Measurements from ENCODE around the gene CACNG4. TPM values are rescaled to one million over a fixed set of nuclear protein-coding genes. Genes with fewer than 3 reads are reported as not detected.

Gene CACNG4
- total RNA-seq, 1 donor from 2014 or later = not detected

DNA sequence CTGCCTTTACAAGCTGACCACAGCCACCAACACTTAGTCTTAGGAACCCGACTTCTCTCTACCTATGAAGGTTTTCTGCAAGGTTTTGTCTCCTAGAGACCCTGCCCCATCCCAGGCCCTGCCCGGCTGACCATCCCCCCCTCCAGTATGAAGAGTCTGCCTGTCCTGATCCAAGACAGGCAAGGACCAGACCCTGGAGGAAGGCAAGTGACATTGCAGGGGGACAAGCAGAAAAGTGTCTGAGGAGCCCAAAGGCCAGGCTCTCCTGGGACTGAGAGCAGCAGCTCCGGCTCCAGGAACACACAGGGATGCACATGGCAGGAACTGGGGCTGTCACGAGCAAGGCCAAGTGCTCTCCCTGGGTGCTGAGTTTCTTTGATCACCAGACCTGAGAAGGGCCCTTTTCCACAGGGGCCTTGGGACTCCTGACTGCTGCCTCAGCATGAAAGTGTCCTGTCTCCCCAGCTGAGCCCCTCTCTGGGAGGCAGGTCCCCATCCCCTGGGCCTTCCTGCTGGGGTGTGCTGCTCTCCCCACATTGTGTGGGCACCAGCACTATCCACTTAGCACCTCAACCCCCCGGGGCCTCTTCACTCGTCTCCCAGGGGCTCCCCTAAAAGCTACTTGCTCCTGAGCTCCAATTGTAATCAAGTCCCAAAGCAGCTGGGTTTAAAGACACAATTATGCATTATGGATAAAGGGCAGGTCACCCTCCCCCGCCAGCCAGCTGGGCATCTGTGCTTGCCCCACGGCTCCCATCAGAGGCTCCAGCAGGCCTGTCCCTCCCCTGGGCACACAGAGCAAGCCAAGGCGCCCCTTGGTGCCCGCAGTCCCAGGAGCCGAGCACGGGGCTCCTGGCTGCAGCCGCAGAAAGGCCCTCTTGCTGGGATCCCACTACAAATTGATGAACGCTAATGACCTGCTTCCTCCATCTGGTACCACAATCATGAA, 11.6 kb upstream of the CACNG4 start:
- TF ChIP-seq, protein P1, sequence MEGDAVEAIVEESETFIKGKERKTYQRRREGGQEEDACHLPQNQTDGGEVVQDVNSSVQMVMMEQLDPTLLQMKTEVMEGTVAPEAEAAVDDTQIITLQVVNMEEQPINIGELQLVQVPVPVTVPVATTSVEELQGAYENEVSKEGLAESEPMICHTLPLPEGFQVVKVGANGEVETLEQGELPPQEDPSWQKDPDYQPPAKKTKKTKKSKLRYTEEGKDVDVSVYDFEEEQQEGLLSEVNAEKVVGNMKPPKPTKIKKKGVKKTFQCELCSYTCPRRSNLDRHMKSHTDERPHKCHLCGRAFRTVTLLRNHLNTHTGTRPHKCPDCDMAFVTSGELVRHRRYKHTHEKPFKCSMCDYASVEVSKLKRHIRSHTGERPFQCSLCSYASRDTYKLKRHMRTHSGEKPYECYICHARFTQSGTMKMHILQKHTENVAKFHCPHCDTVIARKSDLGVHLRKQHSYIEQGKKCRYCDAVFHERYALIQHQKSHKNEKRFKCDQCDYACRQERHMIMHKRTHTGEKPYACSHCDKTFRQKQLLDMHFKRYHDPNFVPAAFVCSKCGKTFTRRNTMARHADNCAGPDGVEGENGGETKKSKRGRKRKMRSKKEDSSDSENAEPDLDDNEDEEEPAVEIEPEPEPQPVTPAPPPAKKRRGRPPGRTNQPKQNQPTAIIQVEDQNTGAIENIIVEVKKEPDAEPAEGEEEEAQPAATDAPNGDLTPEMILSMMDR (IDR thresholded peaks at IDR 0.05; ENCODE audit: borderline replicate concordance) = no peak
- Histone ChIP-seq H3K27ac (replicated peaks) (no peak overlapping the region), H3K4me1 (no peaks in the 10 kb centered on the region), H3K4me3 (no peak overlapping the region), H3K9me3 (replicated peaks) (no peaks in the 10 kb centered on the region), H3K27me3 (ENCODE audit: low read depth) (peaks cover 66% of the 10 kb centered on the region), H3K36me3 (no peaks in the 10 kb centered on the region)
- DNase-seq = no peak
- intact Hi-C loops (cut with micrococcal nuclease) = no loop called here

DNA sequence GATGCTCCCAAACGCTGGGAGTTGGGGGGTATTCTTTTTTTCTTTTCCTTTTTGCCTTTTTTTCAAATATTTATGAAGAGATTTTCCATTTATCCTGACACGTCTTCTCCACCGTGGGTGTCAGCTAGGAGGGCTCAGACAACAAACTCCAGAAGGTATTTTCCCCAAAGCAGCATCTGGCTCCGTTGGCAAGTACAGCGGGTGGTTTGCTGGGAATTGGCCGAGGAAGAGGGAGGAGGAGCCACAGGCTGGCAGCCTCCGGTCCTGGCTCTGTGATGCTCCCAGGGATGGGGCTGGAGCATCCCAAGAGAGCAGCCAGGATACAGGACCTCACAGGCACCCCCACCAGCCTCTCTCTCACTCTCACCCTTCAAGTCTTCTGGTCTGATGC, 10.9 kb upstream of the CACNG4 start:
- Histone ChIP-seq H3K9me3 (replicated peaks) (no peaks in the 10 kb centered on the region), H3K36me3 (no peaks in the 10 kb centered on the region), H3K4me3 (no peak overlapping the region), H3K4me1 (no peaks in the 10 kb centered on the region), H3K27me3 (ENCODE audit: low read depth) (peaks cover 66% of the 10 kb centered on the region), H3K27ac (replicated peaks) (no peak overlapping the region)
- intact Hi-C loops (cut with micrococcal nuclease) = no loop called here
- DNase-seq = no peak
- TF ChIP-seq, protein P1 (IDR thresholded peaks at IDR 0.05; ENCODE audit: borderline replicate concordance) = no peak

DNA sequence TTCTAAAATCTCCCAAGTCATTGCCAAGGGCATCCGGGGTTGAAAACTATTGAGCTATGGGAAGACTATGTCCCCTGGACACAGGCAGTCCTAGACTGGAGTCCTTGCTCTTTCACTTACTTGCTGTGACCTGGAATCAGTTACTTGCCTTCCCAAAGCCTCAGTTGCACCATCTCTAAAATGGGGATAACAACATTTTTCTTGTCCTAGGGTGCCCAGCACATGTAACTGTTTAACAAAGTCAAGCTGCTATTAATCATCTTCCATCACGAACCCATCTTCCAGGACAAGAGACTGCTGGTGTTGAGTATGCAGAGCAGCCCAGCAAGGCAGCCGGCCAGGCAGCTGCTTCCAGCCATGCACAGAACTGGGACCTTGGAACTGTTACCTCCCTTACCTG, 9.9 kb upstream of the CACNG4 start:
- intact Hi-C loops (cut with micrococcal nuclease) = no loop called here
- TF ChIP-seq, protein P1 (IDR thresholded peaks at IDR 0.05; ENCODE audit: borderline replicate concordance) = no peak
- no peak for DNase-seq
- Histone ChIP-seq H3K4me1 (no peaks in the 10 kb centered on the region), H3K27me3 (ENCODE audit: low read depth) (peaks cover 59% of the 10 kb centered on the region), H3K36me3 (no peaks in the 10 kb centered on the region), H3K9me3 (replicated peaks) (no peaks in the 10 kb centered on the region), H3K27ac (replicated peaks) (no peak overlapping the region), H3K4me3 (no peak overlapping the region)

DNA sequence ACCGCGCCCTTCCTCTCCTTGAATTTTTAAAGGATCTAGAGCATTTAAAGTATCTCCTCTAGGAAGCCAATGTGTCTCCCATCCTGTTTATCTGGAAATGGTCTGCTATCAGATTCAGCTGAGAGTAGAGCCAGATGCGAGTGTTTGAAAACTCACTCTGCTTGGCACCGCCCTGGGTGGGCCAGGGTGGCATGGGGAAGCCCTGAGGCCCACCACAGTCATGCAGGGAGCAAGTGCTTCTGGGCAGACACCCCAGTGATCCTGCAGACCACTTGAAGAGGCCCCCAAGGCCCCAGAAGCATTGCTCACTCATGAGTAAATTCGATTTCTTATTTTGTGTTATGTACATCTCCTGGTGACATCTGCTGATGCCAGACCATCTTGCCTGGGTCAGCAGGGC, 8.7 kb upstream of the CACNG4 start:
- H3K27ac ChIP-seq (replicated peaks) = no peak overlapping the region
- no peaks in the 10 kb centered on the region for H3K36me3 ChIP-seq
- H3K4me3 ChIP-seq = no peak overlapping the region
- peaks cover 61% of the 10 kb centered on the region for H3K27me3 ChIP-seq (ENCODE audit: low read depth)
- no peak for DNase-seq
- H3K9me3 ChIP-seq (replicated peaks) = no peaks in the 10 kb centered on the region
- intact Hi-C loops (cut with micrococcal nuclease) = no loop called here
- H3K4me1 ChIP-seq = no peaks in the 10 kb centered on the region
- TF ChIP-seq, protein P1 (IDR thresholded peaks at IDR 0.05; ENCODE audit: borderline replicate concordance) = no peak

DNA sequence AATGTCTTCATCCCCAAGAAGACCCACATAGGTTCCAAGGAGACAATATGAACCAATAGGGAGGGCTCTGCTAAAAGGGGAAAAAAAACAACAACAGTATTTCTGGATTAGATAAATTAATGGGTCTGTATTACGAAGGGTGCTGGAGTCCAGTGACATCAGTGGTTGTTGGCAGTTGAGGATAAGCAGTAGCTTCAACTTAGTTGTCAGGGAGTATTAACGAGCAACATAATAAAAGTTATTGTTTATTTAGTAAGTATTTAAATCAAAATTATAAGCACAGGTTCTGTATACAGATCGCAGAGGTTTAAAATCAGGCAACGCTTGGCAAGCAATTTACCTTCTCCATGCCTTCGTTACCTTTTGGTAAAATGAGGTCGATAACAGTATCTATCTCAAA, 7.6 kb upstream of the CACNG4 start:
- Histone ChIP-seq H3K27ac (replicated peaks) (no peak overlapping the region), H3K36me3 (no peaks in the 10 kb centered on the region), H3K4me3 (no peak overlapping the region), H3K27me3 (ENCODE audit: low read depth) (peaks cover 72% of the 10 kb centered on the region), H3K9me3 (replicated peaks) (no peaks in the 10 kb centered on the region), H3K4me1 (no peaks in the 10 kb centered on the region)
- intact Hi-C loops (cut with micrococcal nuclease) = no loop called here
- DNase-seq = no peak
- TF ChIP-seq, protein P1 (IDR thresholded peaks at IDR 0.05; ENCODE audit: borderline replicate concordance) = no peak
